Activated T-cell treated with anti-CD3 and anti-CD28 coated beads for 1 hour (primary cell): ENCODE results near the gene RANBP17.
"Not testable (repeated sequence)": the region's sequence is repeated elsewhere in the genome, so short reads cannot be mapped to it uniquely, and the experiment has no call there.

Experiments used
- DNase-seq: peaks from one replicate; pipeline ENCODE4 v3.0.0-alpha.2; 2020; ENCODE audit warnings: low read depth

The RANBP17 gene

GRCh38 chr5:170941788-170942187 is 80.0 kb downstream of the RANBP17 start:
- no peak for DNase-seq

GRCh38 chr5:170945275-170945674 is 83.5 kb downstream of the RANBP17 start:
- DNase-seq: no peak

- DNase-seq: no peak
Observed at GRCh38 chr5:170960567-170960966, 98.7 kb downstream of the RANBP17 start.

- DNase-seq: no peak
Observed at GRCh38 chr5:170963521-170963920, 101.7 kb downstream of the RANBP17 start.

- DNase-seq: no peak
Observed at GRCh38 chr5:170974461-170974860, 112.6 kb downstream of the RANBP17 start.

GRCh38 chr5:170980261-170980660 is 118.4 kb downstream of the RANBP17 start:
- not testable (repeated sequence) for DNase-seq

GRCh38 chr5:170985486-170985885 is 123.7 kb downstream of the RANBP17 start:
- DNase-seq: no peak

GRCh38 chr5:170986598-170986997 is 124.8 kb downstream of the RANBP17 start:
- no peak for DNase-seq

- DNase-seq: no peak
Observed at GRCh38 chr5:170993476-170993875, 131.7 kb downstream of the RANBP17 start.

- no peak for DNase-seq
Observed at GRCh38 chr5:171010086-171010485, 148.3 kb downstream of the RANBP17 start.

- DNase-seq: no peak
Observed at GRCh38 chr5:171010816-171011215, 149.0 kb downstream of the RANBP17 start.

GRCh38 chr5:171023508-171023907 is 161.7 kb downstream of the RANBP17 start:
- no peak for DNase-seq

- DNase-seq: no peak
Observed at GRCh38 chr5:171024084-171024483, 162.3 kb downstream of the RANBP17 start.

GRCh38 chr5:171029401-171029800 is 167.6 kb downstream of the RANBP17 start:
- no peak for DNase-seq

- DNase-seq: no peak
Observed at GRCh38 chr5:171031977-171032376, 170.2 kb downstream of the RANBP17 start.

- no peak for DNase-seq
Observed at GRCh38 chr5:171032435-171032973, 170.7 kb downstream of the RANBP17 start.

GRCh38 chr5:171041893-171042292 is 180.1 kb downstream of the RANBP17 start:
- DNase-seq: not testable (repeated sequence)

GRCh38 chr5:171050916-171051315 is 189.1 kb downstream of the RANBP17 start:
- DNase-seq: no peak

- DNase-seq: no peak
Observed at GRCh38 chr5:171055875-171056454, 194.1 kb downstream of the RANBP17 start.

GRCh38 chr5:171067540-171068130 is 205.8 kb downstream of the RANBP17 start:
- no peak for DNase-seq

GRCh38 chr5:171074747-171075146 is 212.9 kb downstream of the RANBP17 start:
- no peak for DNase-seq

GRCh38 chr5:171080186-171080938 is 218.5 kb downstream of the RANBP17 start:
- DNase-seq: no peak

- DNase-seq: no peak
Observed at GRCh38 chr5:171081319-171081718, 219.5 kb downstream of the RANBP17 start.
